Measurements from ENCODE around the gene RPS24.
"Not testable (repeated sequence)": the region's sequence is repeated elsewhere in the genome, so short reads cannot be mapped to it uniquely, and the experiment has no call there.

Gene RPS24

DNA sequence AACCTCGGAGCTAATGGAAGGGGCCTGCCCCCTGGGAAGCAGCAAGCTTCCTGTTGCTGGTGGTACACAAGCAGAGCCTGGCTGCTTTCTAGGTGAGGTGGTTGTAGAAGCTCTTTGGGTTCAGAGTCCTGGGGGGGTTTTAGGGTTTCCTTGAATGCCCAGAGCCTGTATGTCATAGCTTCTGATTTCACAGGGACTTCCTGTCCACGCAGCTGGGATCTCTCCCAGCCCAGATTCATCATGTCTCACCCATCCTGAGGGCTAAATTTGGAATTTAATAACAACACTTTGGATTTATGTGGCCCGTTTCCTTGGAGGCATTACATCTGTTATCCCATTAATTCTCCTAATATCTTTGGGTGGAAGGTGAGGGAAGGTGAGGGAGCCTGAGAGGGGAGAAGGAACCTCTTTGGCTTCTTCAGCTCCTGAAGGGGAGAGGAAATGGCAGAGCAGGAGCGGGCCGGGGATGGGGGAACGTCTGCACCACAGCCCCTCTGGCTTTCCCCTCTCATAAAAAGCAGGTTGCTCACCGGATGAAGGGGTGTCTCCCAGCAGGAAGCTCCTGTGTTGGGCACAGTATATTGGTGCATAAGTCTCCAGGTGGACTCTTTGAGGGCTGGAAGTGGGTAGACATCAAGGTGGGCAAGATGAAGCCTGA lies 19.7 kb downstream of the RPS24 start:
- no peak for DNase-seq (ENCODE audit: low spot score)

GRCh38 chr10:78058562-78058961 lies 24.9 kb downstream of the RPS24 start:
- DNase-seq (ENCODE audit: low spot score) = no peak

GRCh38 chr10:78059906-78060702 lies 26.4 kb downstream of the RPS24 start:
- DNase-seq (ENCODE audit: low spot score) = no peak

- no peak for DNase-seq (ENCODE audit: low spot score)
These were observed 28.6 kb downstream of the RPS24 start for GRCh38 chr10:78062296-78062695.

DNA sequence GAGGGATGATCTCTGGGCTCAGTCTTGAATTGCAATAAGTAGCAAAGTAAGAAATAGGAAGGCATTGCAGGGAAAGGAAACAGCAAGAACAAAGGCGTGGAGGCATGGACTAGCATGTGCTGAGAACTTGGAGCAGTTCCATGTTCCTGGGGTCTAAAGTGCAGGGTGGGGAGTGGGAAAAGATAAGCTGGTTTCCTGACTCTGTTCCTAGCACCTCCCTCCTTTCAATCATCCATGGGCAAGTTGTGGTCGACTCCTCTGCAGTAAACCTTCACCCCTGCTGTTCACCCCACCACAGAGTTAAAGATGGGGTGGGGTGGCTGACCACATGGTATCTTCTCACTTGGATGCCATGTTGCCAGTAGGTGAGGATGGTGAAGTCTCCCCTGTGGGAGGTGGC lies 29.6 kb downstream of the RPS24 start:
- no peak for DNase-seq (ENCODE audit: low spot score)

DNA sequence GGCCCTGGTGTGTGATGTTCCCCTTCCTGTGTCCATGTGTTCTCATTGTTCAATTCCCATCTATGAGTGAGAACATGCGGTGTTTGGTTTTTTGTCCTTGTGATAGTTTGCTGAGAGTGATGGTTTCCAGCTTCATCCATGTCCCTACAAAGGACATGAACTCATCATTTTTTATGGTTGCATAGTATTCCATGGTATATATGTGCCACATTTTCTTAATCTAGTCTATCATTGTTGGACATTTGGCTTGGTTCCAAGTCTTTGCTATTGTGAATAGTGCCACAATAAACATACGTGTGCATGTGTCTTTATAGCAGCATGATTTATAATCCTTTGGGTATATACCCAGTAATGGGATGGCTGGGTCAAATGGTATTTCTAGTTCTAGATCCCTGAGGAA lies 31.3 kb downstream of the RPS24 start:
- not testable (repeated sequence) for DNase-seq (ENCODE audit: low spot score)

DNA sequence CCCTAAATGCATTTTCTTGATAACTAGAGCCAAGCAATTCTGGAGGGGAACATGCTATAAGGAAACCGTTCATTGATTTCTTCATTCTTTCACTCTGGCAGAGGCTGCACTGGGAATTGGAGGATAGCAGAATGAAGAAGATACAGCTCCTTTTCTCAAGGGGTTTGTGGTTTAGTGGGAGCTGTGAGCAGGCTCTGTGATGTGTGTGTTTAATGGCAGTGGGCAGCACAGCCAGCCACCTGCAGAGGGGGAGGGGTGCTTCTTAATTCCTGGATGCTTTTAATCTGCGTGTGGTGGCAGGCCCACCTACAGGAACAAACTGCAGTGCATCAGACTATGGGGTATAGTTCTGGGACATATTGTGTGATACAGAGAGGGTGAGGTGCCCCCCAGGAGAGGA lies 31.9 kb downstream of the RPS24 start:
- DNase-seq (ENCODE audit: low spot score) = no peak

DNA sequence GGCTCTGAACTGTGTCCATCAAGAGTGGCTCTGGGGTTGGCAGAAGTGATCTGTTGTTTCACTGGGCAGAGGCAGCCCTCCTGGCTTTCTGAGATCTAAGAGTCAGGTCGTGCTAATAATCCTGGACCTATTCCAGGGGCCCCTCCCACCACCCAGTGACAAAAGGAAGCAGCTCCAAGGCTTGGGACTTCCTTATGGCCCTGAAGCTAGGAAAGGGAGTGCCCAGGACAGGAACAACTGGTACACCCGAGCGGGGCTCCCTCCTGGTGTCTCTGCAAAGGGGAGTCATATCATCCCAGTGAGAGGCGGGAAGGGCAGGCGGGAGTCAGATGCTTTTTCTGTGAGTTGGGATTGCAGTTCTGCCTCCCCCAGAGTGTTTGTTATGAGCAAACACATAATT lies 32.3 kb downstream of the RPS24 start:
- no peak for DNase-seq (ENCODE audit: low spot score)

DNA sequence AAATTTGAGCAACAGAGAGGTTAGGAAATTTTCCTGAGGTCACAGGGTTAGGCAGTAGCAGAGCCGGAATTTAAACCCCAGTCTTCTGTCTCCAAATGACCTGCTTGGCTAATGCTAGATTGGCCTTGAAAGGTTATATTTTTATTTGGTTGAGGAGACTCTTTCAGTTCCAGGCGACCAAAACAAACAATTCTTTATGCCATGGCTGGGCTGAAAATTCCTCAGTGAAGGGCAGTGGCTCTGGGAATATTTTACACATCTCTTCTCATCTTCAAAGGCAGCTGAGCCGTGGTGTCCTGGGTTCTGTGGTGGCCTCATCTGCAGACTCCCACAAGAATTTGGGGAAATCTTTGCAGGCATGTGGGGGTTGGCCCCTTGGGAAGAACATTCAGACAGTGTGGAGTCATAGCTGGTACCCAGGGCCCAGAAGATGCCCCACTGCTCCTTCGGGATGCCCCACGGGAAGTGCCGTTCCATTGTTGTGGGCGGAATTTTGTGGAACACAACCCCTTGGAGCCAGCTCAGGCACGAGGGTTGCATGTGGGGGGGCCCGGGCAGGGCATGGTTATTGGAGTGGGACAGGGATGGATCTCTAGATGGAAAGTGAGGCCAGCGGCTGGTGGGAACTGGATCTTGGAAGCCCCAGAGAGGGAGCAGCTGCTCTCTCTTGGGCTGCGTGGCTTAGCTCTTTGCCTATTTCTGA lies 33.2 kb downstream of the RPS24 start:
- DNase-seq (ENCODE audit: low spot score) = no peak

DNA sequence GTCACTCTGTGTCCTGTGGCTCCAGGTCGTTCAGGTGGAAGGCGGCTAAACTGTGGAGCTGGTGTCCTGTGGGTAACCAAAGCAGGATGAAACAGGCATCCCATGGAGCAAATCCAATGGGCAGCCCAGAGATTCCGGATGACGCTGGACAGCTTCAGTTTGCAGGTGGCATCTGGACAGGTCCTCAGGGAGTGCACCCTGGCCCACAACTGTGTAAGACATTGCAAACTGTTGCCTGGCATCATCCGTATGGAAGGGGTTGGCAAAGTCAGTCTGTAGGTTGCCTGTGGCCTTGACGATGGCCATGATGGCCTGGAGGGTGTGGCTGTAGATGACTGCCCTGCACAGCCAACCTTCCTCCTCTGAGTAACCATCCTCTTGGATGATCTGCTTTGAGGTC lies 35.5 kb downstream of the RPS24 start:
- no peak for DNase-seq (ENCODE audit: low spot score)

GRCh38 chr10:78070064-78070463 lies 36.4 kb downstream of the RPS24 start:
- DNase-seq (ENCODE audit: low spot score) = not testable (repeated sequence)

DNA sequence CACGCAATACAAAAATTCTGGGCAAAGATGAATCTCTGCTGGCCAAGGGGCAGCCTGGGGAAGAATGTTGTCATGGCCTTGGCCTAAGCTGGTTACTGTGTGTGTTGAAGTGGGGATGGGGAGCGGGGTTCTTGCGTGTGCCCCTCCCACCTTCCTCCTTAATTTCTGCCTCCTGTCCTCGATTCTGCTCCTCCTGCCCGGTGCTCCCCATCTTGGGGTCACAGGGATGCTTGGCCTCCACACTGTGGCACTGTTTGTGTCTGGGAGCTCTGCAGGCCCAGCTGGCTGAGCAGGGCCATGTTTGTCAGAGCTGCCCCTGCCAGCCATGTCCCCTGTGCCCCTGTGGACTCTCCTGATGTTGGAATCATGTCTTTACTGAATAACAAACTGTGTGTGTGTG lies 37.1 kb downstream of the RPS24 start:
- DNase-seq (ENCODE audit: low spot score) = no peak

- no peak for DNase-seq (ENCODE audit: low spot score)
These were observed 37.6 kb downstream of the RPS24 start for GRCh38 chr10:78071140-78071856.

DNA sequence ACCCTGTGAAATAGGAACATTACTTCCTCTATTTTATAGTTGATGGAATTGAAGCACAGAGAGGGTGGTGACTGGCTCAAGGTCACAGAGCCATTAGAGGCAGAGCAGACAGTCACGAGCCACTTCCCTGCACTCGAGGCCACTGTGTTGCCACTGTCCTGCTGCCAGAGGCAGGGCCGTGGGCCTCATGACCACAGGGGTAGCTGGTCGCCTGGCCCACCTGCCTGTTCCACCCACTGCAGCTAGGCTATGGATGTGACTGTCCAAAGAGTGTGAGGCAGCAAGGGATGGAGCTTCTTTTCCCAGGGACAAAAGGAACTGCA lies 38.2 kb downstream of the RPS24 start:
- no peak for DNase-seq (ENCODE audit: low spot score)

GRCh38 chr10:78072504-78072903 lies 38.8 kb downstream of the RPS24 start:
- no peak for DNase-seq (ENCODE audit: low spot score)

GRCh38 chr10:78075806-78076205 lies 42.1 kb downstream of the RPS24 start:
- not testable (repeated sequence) for DNase-seq (ENCODE audit: low spot score)

- no peak for DNase-seq (ENCODE audit: low spot score)
These were observed 45.1 kb downstream of the RPS24 start for GRCh38 chr10:78078539-78079330.

DNA sequence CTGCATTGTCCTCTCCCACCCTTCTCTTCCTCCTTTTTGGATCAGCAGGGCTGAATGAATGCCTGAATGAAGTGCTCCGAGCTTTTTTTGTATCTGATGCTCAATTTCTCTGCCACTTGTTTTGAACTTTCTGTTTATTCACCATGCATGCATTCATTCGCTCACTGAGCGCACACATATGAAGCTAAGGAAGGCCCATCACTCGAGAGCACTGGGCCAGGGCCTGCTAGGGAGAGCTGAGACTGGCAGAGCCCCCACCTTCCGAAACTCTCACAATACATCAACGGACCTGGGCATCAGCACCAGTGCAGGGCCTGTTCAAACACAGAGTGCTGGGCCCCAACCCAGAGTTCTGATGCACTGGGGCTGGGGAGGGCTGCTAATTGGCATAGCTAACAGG lies 45.7 kb downstream of the RPS24 start:
- no peak for DNase-seq (ENCODE audit: low spot score)

- DNase-seq (ENCODE audit: low spot score) = no peak
These were observed 47.6 kb downstream of the RPS24 start for GRCh38 chr10:78081292-78081691.

DNA sequence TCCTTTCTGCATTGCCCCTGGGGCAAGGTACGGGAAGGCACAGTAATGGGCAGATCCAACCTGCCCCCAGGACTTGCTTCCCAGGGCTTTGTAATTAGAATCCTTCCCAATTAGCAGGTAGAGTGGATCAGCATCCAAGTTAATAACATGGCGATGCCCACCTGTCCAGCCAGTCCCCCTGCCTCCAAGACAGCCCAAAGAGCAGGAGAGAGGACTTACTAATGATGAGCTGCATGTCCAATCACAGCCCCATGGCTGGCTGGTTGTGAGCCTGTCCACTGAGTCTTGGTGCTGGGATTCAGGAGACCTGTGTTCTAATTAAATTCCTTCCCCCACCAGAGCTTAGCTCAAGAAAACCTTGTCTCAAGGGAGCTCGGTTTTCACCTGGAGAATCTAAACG lies 49.0 kb downstream of the RPS24 start:
- no peak for DNase-seq (ENCODE audit: low spot score)
